Karpas-422 (cell line): ENCODE data around the gene GLRX5. TPM values are rescaled to one million over a fixed set of nuclear protein-coding genes. Genes with fewer than 3 reads are reported as not detected.

Experiments
- small RNA-seq: library from RNA; depleted of rRNA; stranded (forward); fragments of <200 nt; gene quantifications from one replicate; pipeline ENCODE3, GENCODE V24; 2014
- total RNA-seq: library from RNA; depleted of rRNA; stranded (reverse); fragments of >200 nt; shearing (Covaris generic); gene quantifications from 2 replicates; pipeline ENCODE4 v1.2.3, GENCODE V29; 2014; ENCODE audit warnings: low replicate concordance; rRNA removed

The GLRX5 gene
- total RNA-seq, 1 experiment from 2014 or later, result 74.6 TPM

Small RNA genes lying within 50 kb of the gene (small RNA-seq; reads per million reads assigned to genes)
- 4.3 reads per million, percentile 76 among the genes with 10 or more reads in this experiment for gene SCARNA13

Other genes with a start within 250 kb of the GLRX5 start
- 40.1 and 56.1 TPM in 2 replicates for gene CLMN, start 215.1 kb upstream of the GLRX5 start, total RNA-seq
- 1.8 and 3.3 TPM in 2 replicates for gene SYNE3, start 18.4 kb upstream of the GLRX5 start, total RNA-seq
- 0.37 TPM in 1 of 2 replicates, not detected in the other for gene TCL1B, start 151.4 kb downstream of the GLRX5 start, total RNA-seq
- gene TCL1A, start 179.1 kb downstream of the GLRX5 start, total RNA-seq, result 24.1 and 52.1 TPM in 2 replicates